Measurements from ENCODE around the gene HLF.

DNA sequence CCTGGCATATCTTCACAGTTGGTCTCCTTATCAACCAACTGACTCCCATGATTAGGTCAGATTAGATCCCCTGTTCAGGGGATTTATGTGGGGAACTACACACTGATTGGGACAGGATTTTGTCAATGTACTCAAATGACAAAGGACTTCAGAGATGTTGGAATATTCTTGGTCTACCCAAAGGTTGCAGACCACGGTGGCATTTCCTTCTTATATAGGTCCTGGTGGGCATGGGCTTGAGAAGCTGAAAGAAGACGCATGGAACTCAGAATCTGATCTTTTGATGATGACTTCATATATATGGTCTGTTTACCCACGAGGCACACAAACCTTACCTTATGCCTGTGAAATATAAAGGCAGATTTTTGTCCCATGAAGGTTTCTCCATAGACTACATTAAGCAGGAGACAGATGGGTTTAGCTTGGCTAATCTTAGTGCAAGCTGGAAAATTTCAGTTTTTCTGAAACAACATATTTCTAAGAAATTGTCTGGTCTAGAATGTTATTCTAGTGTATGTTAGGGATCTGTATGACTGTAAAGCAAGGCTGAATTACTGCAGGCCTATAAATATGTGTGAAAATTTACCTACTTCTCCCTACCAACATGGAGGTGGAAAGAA, 33.5 kb downstream of the HLF start:
- TF ChIP-seq CTCF (IDR thresholded peaks at IDR 0.05) (no peak), POLR2AphosphoS5 (IDR thresholded peaks at IDR 0.05; ENCODE audit: low read depth, low read length) (no peak), SIN3A (IDR thresholded peaks at IDR 0.05; ENCODE audit: borderline replicate concordance, insufficient read depth, low read depth, low read length) (no peak)
- TF ChIP-seq, protein P1, sequence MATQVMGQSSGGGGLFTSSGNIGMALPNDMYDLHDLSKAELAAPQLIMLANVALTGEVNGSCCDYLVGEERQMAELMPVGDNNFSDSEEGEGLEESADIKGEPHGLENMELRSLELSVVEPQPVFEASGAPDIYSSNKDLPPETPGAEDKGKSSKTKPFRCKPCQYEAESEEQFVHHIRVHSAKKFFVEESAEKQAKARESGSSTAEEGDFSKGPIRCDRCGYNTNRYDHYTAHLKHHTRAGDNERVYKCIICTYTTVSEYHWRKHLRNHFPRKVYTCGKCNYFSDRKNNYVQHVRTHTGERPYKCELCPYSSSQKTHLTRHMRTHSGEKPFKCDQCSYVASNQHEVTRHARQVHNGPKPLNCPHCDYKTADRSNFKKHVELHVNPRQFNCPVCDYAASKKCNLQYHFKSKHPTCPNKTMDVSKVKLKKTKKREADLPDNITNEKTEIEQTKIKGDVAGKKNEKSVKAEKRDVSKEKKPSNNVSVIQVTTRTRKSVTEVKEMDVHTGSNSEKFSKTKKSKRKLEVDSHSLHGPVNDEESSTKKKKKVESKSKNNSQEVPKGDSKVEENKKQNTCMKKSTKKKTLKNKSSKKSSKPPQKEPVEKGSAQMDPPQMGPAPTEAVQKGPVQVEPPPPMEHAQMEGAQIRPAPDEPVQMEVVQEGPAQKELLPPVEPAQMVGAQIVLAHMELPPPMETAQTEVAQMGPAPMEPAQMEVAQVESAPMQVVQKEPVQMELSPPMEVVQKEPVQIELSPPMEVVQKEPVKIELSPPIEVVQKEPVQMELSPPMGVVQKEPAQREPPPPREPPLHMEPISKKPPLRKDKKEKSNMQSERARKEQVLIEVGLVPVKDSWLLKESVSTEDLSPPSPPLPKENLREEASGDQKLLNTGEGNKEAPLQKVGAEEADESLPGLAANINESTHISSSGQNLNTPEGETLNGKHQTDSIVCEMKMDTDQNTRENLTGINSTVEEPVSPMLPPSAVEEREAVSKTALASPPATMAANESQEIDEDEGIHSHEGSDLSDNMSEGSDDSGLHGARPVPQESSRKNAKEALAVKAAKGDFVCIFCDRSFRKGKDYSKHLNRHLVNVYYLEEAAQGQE (IDR thresholded peaks at IDR 0.05; ENCODE audit: insufficient read depth in 1 of 2, low read depth in 2 of 2, low read length in 1 of 2) = no peak

All from Panc1 (cell line).